H1 (cell line): ENCODE data around the gene ACOT7.

Source experiments
- CTCF ChIP-seq, 3 experiments: IDR thresholded peaks; 1 replicate in 2 of 3; 2 replicates in 1 of 3; pipeline versions ENCODE4 v1.5.1 to v1.6.1; 2011; ENCODE audit warnings: low read length in 3 of 3, mild to moderate bottlenecking in 3 of 3, inconsistent platforms in 2 of 3, low read depth in 1 of 3, moderate library complexity in 1 of 3; ENCODE audit not compliant: insufficient read depth in 1 of 3; ENCODE audit errors: control extremely low read depth in 1 of 3
- EP300 ChIP-seq, 2 experiments: IDR thresholded peaks; 1 replicate in 1 of 2; 2 replicates in 1 of 2; pipeline ENCODE4 v1.6.1; 2011 to 2012; ENCODE audit warnings: low read depth in 2 of 2, low read length in 2 of 2, mild to moderate bottlenecking in 2 of 2, borderline replicate concordance in 1 of 2, inconsistent platforms in 1 of 2, moderate library complexity in 1 of 2
- EZH2 ChIP-seq: fragments of 200-600 bp; sonication (generic); IDR thresholded peaks from 2 replicates; pipeline ENCODE4 v1.7.1; 2012; ENCODE audit warnings: low read depth, mild to moderate bottlenecking, moderate library complexity, low read length, inconsistent platforms; ENCODE audit not compliant: severe bottlenecking
- JUND ChIP-seq: IDR thresholded peaks from 2 replicates; pipeline ENCODE4 v1.6.1; 2011; ENCODE audit warnings: mild to moderate bottlenecking, improper control_type of control experiment, low read length
- POLR2AphosphoS5 ChIP-seq: IDR thresholded peaks from 2 replicates; pipeline ENCODE4 v1.6.1; 2011; ENCODE audit warnings: low read depth, low read length
- TBP ChIP-seq: IDR thresholded peaks from 2 replicates; pipeline ENCODE4 v1.6.1; 2011; ENCODE audit warnings: low read depth, low read length, improper control_type of control experiment

GRCh38 chr1:6260961-6261614 lies 132.5 kb downstream of the ACOT7 start, which contains the start of gene GPR153:
- TF ChIP-seq CTCF (IDR thresholded peaks at IDR 0.05; ENCODE audit: control extremely low read depth in 1 of 3, insufficient read depth in 1 of 3, low read depth in 1 of 3, low read length in 3 of 3): no peak
- TF ChIP-seq TBP: no peak
- no peak for TF ChIP-seq EP300 (IDR thresholded peaks at IDR 0.05; ENCODE audit: borderline replicate concordance in 1 of 2, low read depth in 2 of 2, low read length in 2 of 2)
- TF ChIP-seq JUND: no peak
- no peak for TF ChIP-seq POLR2AphosphoS5
- TF ChIP-seq EZH2: no peak
